GM21390 (cell line): ENCODE results near the gene SLC24A3.

Experiments
- ATAC-seq: cut with Tn5 transposase; IDR thresholded peaks from one replicate; pipeline ENCODE4 v1.9.1; 2021; ENCODE audit not compliant: unreplicated experiment

The SLC24A3 gene

GRCh38 chr20:19212469-19212815 is at the start of gene SLC24A3:
Gene SLC24A3 (plus strand): TSS chr20:19212642.
- ATAC-seq: peak; percentile 20

- no peak for ATAC-seq
These were observed 42.3 kb upstream of the SLC24A3 start for GRCh38 chr20:19170148-19170547.

- ATAC-seq: no peak
These were observed 39.8 kb upstream of the SLC24A3 start for GRCh38 chr20:19172637-19173036.

- ATAC-seq: no peak
These were observed 35.9 kb upstream of the SLC24A3 start for GRCh38 chr20:19176470-19177052.

- no peak for ATAC-seq
These were observed 30.9 kb upstream of the SLC24A3 start for GRCh38 chr20:19181552-19181951.

- no peak for ATAC-seq
These were observed 27.4 kb upstream of the SLC24A3 start for GRCh38 chr20:19185083-19185482.

- ATAC-seq: no peak
These were observed 19.1 kb upstream of the SLC24A3 start for GRCh38 chr20:19193349-19193748.

- no peak for ATAC-seq
These were observed 6.5 kb upstream of the SLC24A3 start for GRCh38 chr20:19205981-19206396.

GRCh38 chr20:19207541-19207940 is 4.9 kb upstream of the SLC24A3 start:
- ATAC-seq: no peak

GRCh38 chr20:19210391-19211155 is 1.9 kb upstream of the SLC24A3 start:
- no peak for ATAC-seq

- no peak for ATAC-seq
These were observed 1.2 kb upstream of the SLC24A3 start for GRCh38 chr20:19211252-19211651.

- ATAC-seq: peak; percentile 31
These were observed 577 bp upstream of the SLC24A3 start for GRCh38 chr20:19211661-19212468.

GRCh38 chr20:19212821-19213502 is 520 bp downstream of the SLC24A3 start:
- peak; percentile 68 for ATAC-seq

GRCh38 chr20:19213946-19214490 is 1.6 kb downstream of the SLC24A3 start:
- ATAC-seq: no peak

GRCh38 chr20:19218411-19218810 is 6.0 kb downstream of the SLC24A3 start:
- ATAC-seq: no peak

GRCh38 chr20:19222520-19223040 is 10.1 kb downstream of the SLC24A3 start:
- ATAC-seq: no peak

- no peak for ATAC-seq
These were observed 11.2 kb downstream of the SLC24A3 start for GRCh38 chr20:19223640-19224039.

- no peak for ATAC-seq
These were observed 19.1 kb downstream of the SLC24A3 start for GRCh38 chr20:19231359-19232035.

- ATAC-seq: no peak
These were observed 20.8 kb downstream of the SLC24A3 start for GRCh38 chr20:19232997-19233794.
